CD4-positive, alpha-beta T cell (primary cell): ENCODE results near the gene SFPQ. TPM values are rescaled to one million over a fixed set of nuclear protein-coding genes. Genes with fewer than 3 reads are reported as not detected.

ENCODE experiments used
- ATAC-seq: fragments of 200-7000 bp; cut with Tn5 transposase; one replicate; pipeline ENCODE4 v1.10.0; 2022; ENCODE audit warnings: mild to moderate bottlenecking; ENCODE audit not compliant: poor library complexity
- CTCF ChIA-PET: fragments of 350-600 bp; sonication (Branson Sonifier 250); formaldehyde crosslinking; loops from one replicate; lab custom pipeline; 2021; ENCODE audit warnings: antibody characterized with exemption, inconsistent platforms; lab: Charles Lee
- POLR2A ChIA-PET: fragments of 350-600 bp; sonication (Branson Sonifier 250); formaldehyde crosslinking; loops from one replicate; lab custom pipeline; 2021; ENCODE audit warnings: antibody characterized with exemption, inconsistent platforms; lab: Charles Lee
- DNase-seq, 14 experiments: peaks; one replicate each; pipeline ENCODE4 v3.0.0-alpha.2; 2013 to 2020; ENCODE audit warnings: mixed read lengths in 2 of 14
- H3K27ac ChIP-seq, 2 donors: one replicate each; pipeline versions ENCODE4 v1.5.1 to v1.7.0; 2013; ENCODE audit warnings: low read length in 2 of 2, low read depth in 1 of 2, mild to moderate bottlenecking in 1 of 2
- H3K27me3 ChIP-seq, 2 experiments: 1 replicate in 1 of 2; 2 replicates in 1 of 2; pipeline versions ENCODE4 v1.6.1 to v1.7.0; 2013; ENCODE audit warnings: low read length in 2 of 2, control low read depth in 1 of 2, mild to moderate bottlenecking in 1 of 2, moderate library complexity in 1 of 2; ENCODE audit not compliant: insufficient read depth in 2 of 2, control insufficient read depth in 1 of 2
- H3K36me3 ChIP-seq: one replicate; pipeline ENCODE4 v1.6.1; 2013; ENCODE audit warnings: low read length, control low read depth; ENCODE audit not compliant: insufficient read depth
- H3K4me1 ChIP-seq: one replicate; pipeline ENCODE4 v1.6.1; 2013; ENCODE audit warnings: low read length, control low read depth; ENCODE audit not compliant: insufficient read depth
- H3K4me3 ChIP-seq: one replicate; pipeline ENCODE4 v1.5.1; 2013; ENCODE audit warnings: mild to moderate bottlenecking, low read length, moderate library complexity
- H3K9me3 ChIP-seq, 2 experiments: 1 replicate in 1 of 2; 2 replicates in 1 of 2; pipeline versions ENCODE4 v1.6.1 to v1.7.0; 2013; ENCODE audit warnings: low read length in 2 of 2, mild to moderate bottlenecking in 2 of 2, control low read depth in 1 of 2, moderate library complexity in 1 of 2; ENCODE audit not compliant: control insufficient read depth in 1 of 2, insufficient read depth in 1 of 2
- H3K27ac Mint-ChIP-seq: one replicate; pipeline ENCODE4 v1.8.0; 2020; ENCODE audit warnings: mixed read lengths
- H3K27me3 Mint-ChIP-seq: one replicate; pipeline ENCODE4 v1.8.0; 2021; ENCODE audit warnings: mixed read lengths
- H3K36me3 Mint-ChIP-seq: one replicate; pipeline ENCODE4 v1.8.0; 2021; ENCODE audit warnings: low read depth, mixed read lengths
- H3K4me1 Mint-ChIP-seq: one replicate; pipeline ENCODE4 v1.8.0; 2021; ENCODE audit warnings: low read depth, mixed read lengths
- H3K4me3 Mint-ChIP-seq: one replicate; pipeline ENCODE4 v1.8.0; 2020; ENCODE audit warnings: mild to moderate bottlenecking, mixed read lengths
- H3K9me3 Mint-ChIP-seq: one replicate; pipeline ENCODE4 v1.8.0; 2020; ENCODE audit warnings: mixed read lengths
- intact Hi-C, 2 experiments: fragments of 100-400 bp; cut with DNase I in 1 of 2; cut with micrococcal nuclease in 1 of 2; formaldehyde crosslinking; loops; one replicate each; pipeline versions ENCODE4 v1.15.1 to v1.9.0; 2023 to 2025; cut with DNase I, micrococcal nuclease
- total RNA-seq, 174 experiments: library from RNA in 2 of 174; stranded (reverse) in 2 of 174; gene quantifications; one replicate each; pipeline ENCODE4 v1.2.3 and lab custom pipeline; 2021 to 2026
- TF ChIP-seq, protein P1 (sequence below): fragments of 200-600 bp; IDR thresholded peaks from one replicate; pipeline ENCODE4 v1.8.0; 2022; ENCODE audit warnings: antibody characterized with exemption, mild to moderate bottlenecking

The SFPQ gene
- total RNA-seq, 2 experiments from 2014 or later = 766 to 767 TPM

DNA sequence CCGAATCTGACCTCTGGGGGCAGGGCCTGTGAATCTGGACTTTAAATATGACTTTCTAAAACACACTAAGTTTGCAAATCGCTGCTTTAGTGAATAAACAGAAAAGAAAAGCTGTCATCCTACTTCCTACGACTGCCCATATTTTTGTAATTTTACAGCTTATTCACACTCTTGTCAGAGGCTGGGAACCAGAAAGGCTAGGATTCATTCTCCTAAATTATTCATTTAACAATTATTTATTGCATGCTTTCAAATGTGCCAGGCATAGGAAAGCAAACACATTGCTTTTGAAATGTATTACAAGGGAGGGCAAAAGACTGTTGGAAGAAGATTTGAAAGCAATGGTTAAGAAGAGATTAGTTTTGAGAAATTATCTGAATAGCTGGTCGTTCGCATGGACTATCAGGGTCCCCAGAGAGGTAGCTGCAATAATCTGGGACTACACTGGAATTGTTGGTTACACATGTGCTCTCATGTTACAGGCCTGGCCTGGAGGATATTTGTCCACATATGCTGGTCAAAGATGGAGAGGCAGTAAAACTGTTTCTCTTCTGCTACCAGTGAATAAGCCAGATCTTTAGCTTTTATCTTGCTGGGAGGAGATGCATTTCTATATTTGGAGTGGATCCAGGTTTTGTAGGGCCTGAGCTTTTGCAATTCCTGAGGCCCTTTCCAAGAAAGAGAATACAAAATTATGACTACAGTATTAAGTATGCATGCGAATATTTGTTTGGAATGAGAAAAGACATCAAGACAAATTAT, 29.6 kb upstream of the SFPQ start:
- DNase-seq = no peak
- Histone ChIP-seq H3K4me3 (no peak overlapping the region), H3K9me3 (no peaks in the 10 kb centered on the region), H3K4me1 (no peaks in the 10 kb centered on the region), H3K36me3 (no peaks in the 10 kb centered on the region), H3K27ac (no peak overlapping the region), H3K27me3 (no peaks in the 10 kb centered on the region)
- TF ChIP-seq, protein P1, sequence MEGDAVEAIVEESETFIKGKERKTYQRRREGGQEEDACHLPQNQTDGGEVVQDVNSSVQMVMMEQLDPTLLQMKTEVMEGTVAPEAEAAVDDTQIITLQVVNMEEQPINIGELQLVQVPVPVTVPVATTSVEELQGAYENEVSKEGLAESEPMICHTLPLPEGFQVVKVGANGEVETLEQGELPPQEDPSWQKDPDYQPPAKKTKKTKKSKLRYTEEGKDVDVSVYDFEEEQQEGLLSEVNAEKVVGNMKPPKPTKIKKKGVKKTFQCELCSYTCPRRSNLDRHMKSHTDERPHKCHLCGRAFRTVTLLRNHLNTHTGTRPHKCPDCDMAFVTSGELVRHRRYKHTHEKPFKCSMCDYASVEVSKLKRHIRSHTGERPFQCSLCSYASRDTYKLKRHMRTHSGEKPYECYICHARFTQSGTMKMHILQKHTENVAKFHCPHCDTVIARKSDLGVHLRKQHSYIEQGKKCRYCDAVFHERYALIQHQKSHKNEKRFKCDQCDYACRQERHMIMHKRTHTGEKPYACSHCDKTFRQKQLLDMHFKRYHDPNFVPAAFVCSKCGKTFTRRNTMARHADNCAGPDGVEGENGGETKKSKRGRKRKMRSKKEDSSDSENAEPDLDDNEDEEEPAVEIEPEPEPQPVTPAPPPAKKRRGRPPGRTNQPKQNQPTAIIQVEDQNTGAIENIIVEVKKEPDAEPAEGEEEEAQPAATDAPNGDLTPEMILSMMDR = no peak
- Mint-ChIP-seq H3K4me1 (no peaks in the 10 kb centered on the region), H3K36me3 (no peaks in the 10 kb centered on the region), H3K4me3 (no peak overlapping the region), H3K9me3 (no peaks in the 10 kb centered on the region), H3K27me3 (no peaks in the 10 kb centered on the region), H3K27ac (no peak overlapping the region)
- intact Hi-C loops = no loop called here
- no peak for ATAC-seq
- POLR2A ChIA-PET = interaction anchor here (1.5 kb wide), 1 partner anchor 29 kb away, joined by 3 read pairs; the partner anchor contains the start of gene SFPQ
- CTCF ChIA-PET = interaction anchor here (0.6 kb wide), 1 partner anchor 19 kb away, joined by 4 read pairs; no protein-coding TSS in a partner anchor

DNA sequence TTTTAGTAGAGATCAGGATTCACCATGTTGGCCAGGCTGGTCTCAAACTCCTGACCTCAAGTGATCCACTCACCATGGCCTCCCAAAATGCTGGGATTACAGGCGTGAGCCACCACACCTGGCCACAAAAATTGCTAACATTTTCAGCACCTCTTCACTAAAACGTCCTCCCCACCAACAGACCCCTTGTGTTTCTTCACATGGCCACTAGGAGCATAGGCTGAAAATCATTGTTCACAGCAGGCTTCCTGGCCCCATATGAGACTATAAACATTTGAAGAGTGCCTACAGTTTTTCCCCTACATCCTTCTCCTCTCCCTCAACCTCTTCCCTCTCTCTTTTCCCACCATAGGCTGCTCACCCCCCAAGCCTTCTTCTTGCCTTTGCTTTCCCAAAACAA, 28.0 kb upstream of the SFPQ start:
- Histone ChIP-seq H3K27me3 (no peaks in the 10 kb centered on the region), H3K9me3 (no peaks in the 10 kb centered on the region), H3K27ac (no peak overlapping the region), H3K4me1 (no peaks in the 10 kb centered on the region), H3K4me3 (no peak overlapping the region), H3K36me3 (no peaks in the 10 kb centered on the region)
- intact Hi-C loops = no loop called here
- ATAC-seq = peak; percentile 63
- Mint-ChIP-seq H3K9me3 (no peaks in the 10 kb centered on the region), H3K4me3 (no peak overlapping the region), H3K27ac (no peak overlapping the region), H3K36me3 (no peaks in the 10 kb centered on the region), H3K27me3 (no peaks in the 10 kb centered on the region), H3K4me1 (no peaks in the 10 kb centered on the region)
- peak in 4 of 14 experiments; percentile 3 to 48 (median 30) for DNase-seq
- CTCF ChIA-PET = interaction anchor here (1.0 kb wide), 1 partner anchor 78 kb away, joined by 3 read pairs; no protein-coding TSS in a partner anchor
- TF ChIP-seq, protein P1 = peak; percentile 61
- POLR2A ChIA-PET = no interaction called here

DNA sequence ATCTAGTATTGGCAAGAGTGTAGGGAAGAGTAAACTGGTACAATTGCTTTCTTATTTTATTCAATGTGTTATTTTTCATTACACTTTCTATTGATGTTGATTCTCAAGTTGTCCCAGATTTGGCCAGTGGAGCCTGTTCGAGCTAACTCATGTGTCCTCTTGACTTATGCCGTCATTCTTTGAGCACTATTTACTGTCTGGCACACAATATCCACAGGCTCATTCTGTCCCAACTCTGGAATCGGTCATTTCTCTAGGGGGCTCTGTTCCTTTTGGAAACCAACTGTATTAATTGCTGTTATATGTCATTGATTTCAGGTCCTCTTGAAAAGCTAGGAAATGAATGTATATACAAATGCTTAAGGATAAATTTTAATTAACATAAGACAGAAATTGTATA, 22.4 kb upstream of the SFPQ start:
- no peaks in the 10 kb centered on the region for H3K27me3 ChIP-seq
- ChIA-PET POLR2A (no interaction called here), CTCF (interaction anchor here (0.6 kb wide), 1 partner anchor 18 kb away, joined by 3 read pairs; no protein-coding TSS in a partner anchor)
- TF ChIP-seq, protein P1 = no peak
- no peaks in the 10 kb centered on the region for H3K4me1 ChIP-seq
- Mint-ChIP-seq H3K27ac (no peak overlapping the region), H3K36me3 (no peaks in the 10 kb centered on the region), H3K27me3 (no peaks in the 10 kb centered on the region), H3K9me3 (no peaks in the 10 kb centered on the region), H3K4me1 (no peaks in the 10 kb centered on the region), H3K4me3 (no peak overlapping the region)
- H3K36me3 ChIP-seq = no peaks in the 10 kb centered on the region
- DNase-seq = no peak
- intact Hi-C loops = no loop called here
- no peak overlapping the region for H3K27ac ChIP-seq
- ATAC-seq = no peak
- H3K4me3 ChIP-seq = no peak overlapping the region
- H3K9me3 ChIP-seq = no peaks in the 10 kb centered on the region
